Measurements from ENCODE around the gene TCTN2. TPM values are rescaled to one million over a fixed set of nuclear protein-coding genes. Genes with fewer than 3 reads are reported as not detected.

TCTN2 gene
- total RNA-seq, 1 experiment from 2014 or later, result 14.7 TPM

GRCh38 chr12:123645878-123646277 lies 25.0 kb upstream of the TCTN2 start:
- CTCF ChIA-PET, result no interaction called here
- no peak for TF ChIP-seq TCF7L2 (IDR thresholded peaks at IDR 0.05; ENCODE audit: low read depth, low read length)
- TF ChIP-seq SIN3A (IDR thresholded peaks at IDR 0.05; ENCODE audit: borderline replicate concordance, insufficient read depth, low read depth, low read length), result no peak
- no peak for TF ChIP-seq CTCF (IDR thresholded peaks at IDR 0.05)
- TF ChIP-seq REST (IDR thresholded peaks at IDR 0.05; ENCODE audit: insufficient read depth in 1 of 2, low read depth in 2 of 2, low read length in 1 of 2), result no peak
- TF ChIP-seq POLR2AphosphoS5 (IDR thresholded peaks at IDR 0.05; ENCODE audit: low read depth, low read length), result no peak
- in situ Hi-C loops (cut with HindIII; ENCODE audit: low pct_unique_long_range_greater_than_20kb, low sequenced_read_pairs), result no loop called here

GRCh38 chr12:123648401-123648800 lies 22.5 kb upstream of the TCTN2 start:
- POLR2A ChIA-PET, result no interaction called here
- Histone ChIP-seq H3K9me3 (ENCODE audit: control insufficient read depth, insufficient read depth, low read depth, low read length) (no peaks in the 10 kb centered on the region), H3K4me1 (ENCODE audit: control insufficient read depth, insufficient read depth, low read length) (no peaks in the 10 kb centered on the region), H3K27ac (ENCODE audit: low read length) (no peak overlapping the region), H3K36me3 (ENCODE audit: control insufficient read depth, insufficient read depth, low read length) (peaks cover 20% of the 10 kb centered on the region; the same call in 1 of the 2 replicates), H3K27me3 (ENCODE audit: control insufficient read depth, insufficient read depth, low read length) (no peaks in the 10 kb centered on the region), H3K4me3 (ENCODE audit: low read depth in 2 of 2, low read length in 2 of 2) (no peak overlapping the region)
- ATAC-seq (no peak), DNase-seq (ENCODE audit: low read depth, low spot score) (no peak)
- CTCF ChIA-PET, result no interaction called here
- BruUV-seq (replicated peaks), result no TSS peak
- in situ Hi-C loops (cut with HindIII; ENCODE audit: low pct_unique_long_range_greater_than_20kb, low sequenced_read_pairs) (no loop called here), intact Hi-C loops (cut with micrococcal nuclease; ENCODE audit: unreplicated experiment) (no loop called here)
- no peak for TF ChIP-seq TCF7L2 (IDR thresholded peaks at IDR 0.05; ENCODE audit: low read depth, low read length)
- TF ChIP-seq POLR2AphosphoS5 (IDR thresholded peaks at IDR 0.05; ENCODE audit: low read depth, low read length), result no peak
- no peak for TF ChIP-seq SIN3A (IDR thresholded peaks at IDR 0.05; ENCODE audit: borderline replicate concordance, insufficient read depth, low read depth, low read length)

More at GRCh38 chr12:123645878-123646277, 25.0 kb upstream of the TCTN2 start:
- DNase-seq (ENCODE audit: low read depth, low spot score) (no peak), ATAC-seq (no peak)
- no TSS peak for BruUV-seq (replicated peaks)
- H3K4me3 ChIP-seq (ENCODE audit: low read depth in 2 of 2, low read length in 2 of 2), result no peak overlapping the region
- H3K4me1 ChIP-seq (ENCODE audit: control insufficient read depth, insufficient read depth, low read length), result no peaks in the 10 kb centered on the region
- peaks cover 15% of the 10 kb centered on the region; the same call in 1 of the 2 replicates for H3K36me3 ChIP-seq (ENCODE audit: control insufficient read depth, insufficient read depth, low read length)
- no peak overlapping the region for H3K27ac ChIP-seq (ENCODE audit: low read length)
- no peaks in the 10 kb centered on the region for H3K9me3 ChIP-seq (ENCODE audit: control insufficient read depth, insufficient read depth, low read depth, low read length)
- POLR2A ChIA-PET, result no interaction called here
- intact Hi-C loops (cut with micrococcal nuclease; ENCODE audit: unreplicated experiment), result no loop called here
- no peaks in the 10 kb centered on the region for H3K27me3 ChIP-seq (ENCODE audit: control insufficient read depth, insufficient read depth, low read length)

- Histone ChIP-seq H3K36me3 (ENCODE audit: control insufficient read depth, insufficient read depth, low read length) (peaks cover 5% of the 10 kb centered on the region; the same call in 1 of the 2 replicates), H3K27me3 (ENCODE audit: control insufficient read depth, insufficient read depth, low read length) (no peaks in the 10 kb centered on the region), H3K4me1 (ENCODE audit: control insufficient read depth, insufficient read depth, low read length) (no peaks in the 10 kb centered on the region), H3K27ac (ENCODE audit: low read length) (no peak overlapping the region), H3K9me3 (ENCODE audit: control insufficient read depth, insufficient read depth, low read depth, low read length) (no peaks in the 10 kb centered on the region), H3K4me3 (ENCODE audit: low read depth in 2 of 2, low read length in 2 of 2) (no peak overlapping the region)
- ATAC-seq (no peak), DNase-seq (ENCODE audit: low read depth, low spot score) (no peak)
- CTCF ChIA-PET, result no interaction called here
- TF ChIP-seq SIN3A (IDR thresholded peaks at IDR 0.05; ENCODE audit: borderline replicate concordance, insufficient read depth, low read depth, low read length), result no peak
- TF ChIP-seq REST (IDR thresholded peaks at IDR 0.05; ENCODE audit: insufficient read depth in 1 of 2, low read depth in 2 of 2, low read length in 1 of 2), result no peak
- TF ChIP-seq TCF7L2 (IDR thresholded peaks at IDR 0.05; ENCODE audit: low read depth, low read length), result no peak
- TF ChIP-seq POLR2AphosphoS5 (IDR thresholded peaks at IDR 0.05; ENCODE audit: low read depth, low read length), result no peak
- TF ChIP-seq CTCF (IDR thresholded peaks at IDR 0.05), result no peak
- POLR2A ChIA-PET, result interaction anchor here (0.6 kb wide), 1 partner anchor 523 kb away, joined by 9 read pairs; no protein-coding TSS in a partner anchor
- in situ Hi-C loops (cut with HindIII; ENCODE audit: low pct_unique_long_range_greater_than_20kb, low sequenced_read_pairs), result no loop called here
- intact Hi-C loops (cut with micrococcal nuclease; ENCODE audit: unreplicated experiment), result no loop called here
- BruUV-seq (replicated peaks), result no TSS peak
These were observed 16.7 kb upstream of the TCTN2 start for GRCh38 chr12:123654129-123654701.
